ENCODE results near the gene MICAL1.

DNA sequence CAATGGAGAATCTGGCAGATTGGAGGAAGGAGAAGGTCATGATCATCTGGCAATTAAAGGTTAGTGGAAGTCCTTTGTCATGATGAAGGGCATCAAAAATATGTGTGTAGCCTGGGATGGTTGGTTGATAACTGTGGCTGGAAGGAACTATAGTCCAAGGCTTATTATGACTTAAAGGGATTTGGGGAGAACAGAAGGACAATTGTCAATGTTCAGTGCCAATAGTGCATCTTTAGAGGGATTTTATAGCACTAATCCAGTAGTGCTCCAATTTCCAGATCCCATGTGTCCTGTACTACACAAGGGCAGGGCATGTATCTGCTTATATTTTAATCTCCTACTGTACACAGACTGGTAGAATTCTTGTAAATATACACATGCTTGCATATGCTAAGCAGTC, 32.4 kb upstream of the MICAL1 start:
- TF ChIP-seq EP300 (conservative IDR thresholded peaks at IDR 0.05; ENCODE audit: poor library complexity, severe bottlenecking) (no peak), EZH2 (IDR thresholded peaks at IDR 0.05; ENCODE audit: borderline replicate concordance, insufficient read depth, low read length, poor library complexity, severe bottlenecking) (no peak), POLR2AphosphoS5 (IDR thresholded peaks at IDR 0.05) (no peak), SMC3 (conservative IDR thresholded peaks at IDR 0.05; ENCODE audit: poor library complexity) (no peak), RAD21 (conservative IDR thresholded peaks at IDR 0.05) (no peak)
- TF ChIP-seq, protein P1, sequence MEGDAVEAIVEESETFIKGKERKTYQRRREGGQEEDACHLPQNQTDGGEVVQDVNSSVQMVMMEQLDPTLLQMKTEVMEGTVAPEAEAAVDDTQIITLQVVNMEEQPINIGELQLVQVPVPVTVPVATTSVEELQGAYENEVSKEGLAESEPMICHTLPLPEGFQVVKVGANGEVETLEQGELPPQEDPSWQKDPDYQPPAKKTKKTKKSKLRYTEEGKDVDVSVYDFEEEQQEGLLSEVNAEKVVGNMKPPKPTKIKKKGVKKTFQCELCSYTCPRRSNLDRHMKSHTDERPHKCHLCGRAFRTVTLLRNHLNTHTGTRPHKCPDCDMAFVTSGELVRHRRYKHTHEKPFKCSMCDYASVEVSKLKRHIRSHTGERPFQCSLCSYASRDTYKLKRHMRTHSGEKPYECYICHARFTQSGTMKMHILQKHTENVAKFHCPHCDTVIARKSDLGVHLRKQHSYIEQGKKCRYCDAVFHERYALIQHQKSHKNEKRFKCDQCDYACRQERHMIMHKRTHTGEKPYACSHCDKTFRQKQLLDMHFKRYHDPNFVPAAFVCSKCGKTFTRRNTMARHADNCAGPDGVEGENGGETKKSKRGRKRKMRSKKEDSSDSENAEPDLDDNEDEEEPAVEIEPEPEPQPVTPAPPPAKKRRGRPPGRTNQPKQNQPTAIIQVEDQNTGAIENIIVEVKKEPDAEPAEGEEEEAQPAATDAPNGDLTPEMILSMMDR (IDR thresholded peaks at IDR 0.05; ENCODE audit: poor library complexity, severe bottlenecking): no peak
- TF ChIP-seq, protein P2, sequence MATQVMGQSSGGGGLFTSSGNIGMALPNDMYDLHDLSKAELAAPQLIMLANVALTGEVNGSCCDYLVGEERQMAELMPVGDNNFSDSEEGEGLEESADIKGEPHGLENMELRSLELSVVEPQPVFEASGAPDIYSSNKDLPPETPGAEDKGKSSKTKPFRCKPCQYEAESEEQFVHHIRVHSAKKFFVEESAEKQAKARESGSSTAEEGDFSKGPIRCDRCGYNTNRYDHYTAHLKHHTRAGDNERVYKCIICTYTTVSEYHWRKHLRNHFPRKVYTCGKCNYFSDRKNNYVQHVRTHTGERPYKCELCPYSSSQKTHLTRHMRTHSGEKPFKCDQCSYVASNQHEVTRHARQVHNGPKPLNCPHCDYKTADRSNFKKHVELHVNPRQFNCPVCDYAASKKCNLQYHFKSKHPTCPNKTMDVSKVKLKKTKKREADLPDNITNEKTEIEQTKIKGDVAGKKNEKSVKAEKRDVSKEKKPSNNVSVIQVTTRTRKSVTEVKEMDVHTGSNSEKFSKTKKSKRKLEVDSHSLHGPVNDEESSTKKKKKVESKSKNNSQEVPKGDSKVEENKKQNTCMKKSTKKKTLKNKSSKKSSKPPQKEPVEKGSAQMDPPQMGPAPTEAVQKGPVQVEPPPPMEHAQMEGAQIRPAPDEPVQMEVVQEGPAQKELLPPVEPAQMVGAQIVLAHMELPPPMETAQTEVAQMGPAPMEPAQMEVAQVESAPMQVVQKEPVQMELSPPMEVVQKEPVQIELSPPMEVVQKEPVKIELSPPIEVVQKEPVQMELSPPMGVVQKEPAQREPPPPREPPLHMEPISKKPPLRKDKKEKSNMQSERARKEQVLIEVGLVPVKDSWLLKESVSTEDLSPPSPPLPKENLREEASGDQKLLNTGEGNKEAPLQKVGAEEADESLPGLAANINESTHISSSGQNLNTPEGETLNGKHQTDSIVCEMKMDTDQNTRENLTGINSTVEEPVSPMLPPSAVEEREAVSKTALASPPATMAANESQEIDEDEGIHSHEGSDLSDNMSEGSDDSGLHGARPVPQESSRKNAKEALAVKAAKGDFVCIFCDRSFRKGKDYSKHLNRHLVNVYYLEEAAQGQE (IDR thresholded peaks at IDR 0.05; ENCODE audit: borderline replicate concordance): no peak

Measured in neural cell (in vitro differentiated cells).